B cell (primary cell): Measurements from ENCODE around the gene CWC27. TPM values are rescaled to one million over a fixed set of nuclear protein-coding genes. Genes with fewer than 3 reads are reported as not detected.

Source experiments
- ATAC-seq: fragments of 200-7000 bp; cut with Tn5 transposase; one replicate; pipeline ENCODE4 v1.10.0; 2021; ENCODE audit warnings: low read depth, mild to moderate bottlenecking, moderate number of reproducible peaks, moderate library complexity
- CTCF ChIA-PET: fragments of 350-600 bp; sonication (Branson Sonifier 250); formaldehyde crosslinking; loops from one replicate; lab custom pipeline; 2021; ENCODE audit warnings: antibody characterized with exemption, inconsistent platforms; lab: Charles Lee
- POLR2A ChIA-PET: fragments of 350-600 bp; sonication (Branson Sonifier 250); formaldehyde crosslinking; loops from one replicate; lab custom pipeline; 2021; ENCODE audit warnings: antibody characterized with exemption; lab: Charles Lee
- DNase-seq: peaks from one replicate; pipeline ENCODE4 v3.0.0; 2013
- H2AFZ ChIP-seq: 2 replicates; pipeline ENCODE4 v1.6.1; 2012; ENCODE audit warnings: mild to moderate bottlenecking, low read depth, low read length; ENCODE audit not compliant: insufficient read depth, poor library complexity, severe bottlenecking
- H3K27ac ChIP-seq, 2 donors: 1 replicate in 1 of 2; 2 replicates in 1 of 2; pipeline ENCODE4 v1.5.1; 2012 to 2013; ENCODE audit warnings: low read length in 2 of 2, mild to moderate bottlenecking in 2 of 2, moderate library complexity in 1 of 2
- H3K27me3 ChIP-seq, 4 experiments: fragments of 200-600 bp in 1 of 4; sonication (generic) in 1 of 4; replicated peaks in 1 of 4; 1 replicate in 2 of 4; 2 replicates in 2 of 4; pipeline versions ENCODE4 v1.6.1 to v1.7.0; 2013 to 2016; ENCODE audit warnings: low read length in 3 of 4, mild to moderate bottlenecking in 2 of 4, mixed read lengths in 1 of 4, moderate library complexity in 1 of 4; ENCODE audit not compliant: insufficient read depth in 4 of 4, control insufficient read depth in 3 of 4; ENCODE audit errors: control extremely low read depth in 1 of 4
- H3K36me3 ChIP-seq, 2 experiments: replicated peaks in 1 of 2; 1 replicate in 1 of 2; 2 replicates in 1 of 2; pipeline versions ENCODE4 v1.6.1 to v1.7.1; 2013; ENCODE audit warnings: low read length in 1 of 2; ENCODE audit not compliant: insufficient read depth in 2 of 2, control insufficient read depth in 1 of 2; ENCODE audit errors: control extremely low read depth in 1 of 2, extremely low read depth in 1 of 2
- H3K4me1 ChIP-seq, 2 donors: fragments of 200-600 bp in 1 of 2; sonication (generic) in 1 of 2; 1 replicate in 1 of 2; 2 replicates in 1 of 2; pipeline versions ENCODE4 v1.5.1 to v1.6.1; 2013 to 2017; ENCODE audit warnings: low read length in 2 of 2; ENCODE audit not compliant: control insufficient read depth in 2 of 2, insufficient read depth in 2 of 2
- H3K4me2 ChIP-seq: replicated peaks from 2 replicates; pipeline ENCODE3; 2012; ENCODE audit warnings: mild to moderate bottlenecking, low read depth, low read length; ENCODE audit not compliant: poor library complexity, severe bottlenecking
- H3K4me3 ChIP-seq, 5 experiments: fragments of 200-600 bp in 1 of 5; sonication (generic) in 1 of 5; 1 replicate in 3 of 5; 2 replicates in 2 of 5; pipeline versions ENCODE4 v1.5.1 to v1.7.0; 2011 to 2016; ENCODE audit warnings: low read length in 4 of 5, mild to moderate bottlenecking in 4 of 5, low read depth in 2 of 5, control low read depth in 1 of 5, moderate library complexity in 1 of 5; ENCODE audit not compliant: insufficient read depth in 1 of 5; ENCODE audit errors: control extremely low read depth in 1 of 5, extremely low read depth in 1 of 5
- H3K79me2 ChIP-seq: fragments of 200-600 bp; sonication (generic); one replicate; pipeline ENCODE4 v1.6.0; 2016; ENCODE audit warnings: low read length; ENCODE audit not compliant: control insufficient read depth, insufficient read depth
- H3K9ac ChIP-seq: fragments of 200-600 bp; sonication (generic); 2 replicates; pipeline ENCODE4 v1.6.1; 2017; ENCODE audit warnings: mild to moderate bottlenecking, low read length, moderate library complexity
- H3K9me3 ChIP-seq, 3 donors: one replicate each; pipeline versions ENCODE4 v1.6.1 to v1.7.1; 2013; ENCODE audit warnings: low read length in 2 of 3; ENCODE audit not compliant: control insufficient read depth in 2 of 3, insufficient read depth in 1 of 3; ENCODE audit errors: control extremely low read depth in 1 of 3
- H4K20me1 ChIP-seq: 2 replicates; pipeline ENCODE4 v1.6.0; 2012; ENCODE audit warnings: mild to moderate bottlenecking, low read length; ENCODE audit not compliant: insufficient read depth, control insufficient read depth, poor library complexity, severe bottlenecking
- H3K27ac Mint-ChIP-seq: one replicate; pipeline ENCODE4 v1.8.0; 2021; ENCODE audit warnings: mixed read lengths
- H3K27me3 Mint-ChIP-seq: one replicate; pipeline ENCODE4 v1.8.0; 2021; ENCODE audit warnings: mixed read lengths
- H3K4me1 Mint-ChIP-seq: one replicate; pipeline ENCODE4 v1.8.0; 2021; ENCODE audit warnings: mixed read lengths
- H3K4me3 Mint-ChIP-seq: one replicate; pipeline ENCODE4 v1.8.0; 2021; ENCODE audit warnings: mixed read lengths
- H3K9me3 Mint-ChIP-seq: one replicate; pipeline ENCODE4 v1.8.0; 2022; ENCODE audit warnings: mixed read lengths; ENCODE audit not compliant: insufficient read depth
- EZH2 ChIP-seq: IDR thresholded peaks from 2 replicates; pipeline ENCODE4 v1.6.1; 2012; ENCODE audit warnings: borderline replicate concordance, low read depth, mild to moderate bottlenecking, moderate library complexity, low read length; ENCODE audit not compliant: insufficient read depth, poor library complexity, severe bottlenecking
- WGBS: methylation state at CpG from one replicate; pipeline ENCODE4 v1.1.5; 2013; ENCODE audit warnings: missing lambda C conversion rate; ENCODE audit not compliant: insufficient coverage; 5-methylcytosine and 5-hydroxymethylcytosine counted together
- intact Hi-C: fragments of 100-400 bp; cut with micrococcal nuclease; formaldehyde crosslinking; loops from one replicate; pipeline ENCODE4 v1.10.0; 2022
- polyA plus RNA-seq: library from polyadenylated mRNA; depleted of rRNA; stranded (reverse); fragments of >200 nt; gene quantifications from 2 replicates; pipeline ENCODE4 v1.2.3, GENCODE V29; 2012
- total RNA-seq, 2 donors: library from RNA; stranded (reverse); fragments of 120-200 nt in 1 of 2; gene quantifications; 1 replicate in 1 of 2; 2 replicates in 1 of 2; pipeline versions ENCODE4 v1.2.3 to v1.2.4, GENCODE V29; 2013 to 2022
- TF ChIP-seq, protein P1 (sequence below): fragments of 200-600 bp; IDR thresholded peaks from one replicate; pipeline ENCODE4 v1.8.0; 2022; ENCODE audit warnings: antibody characterized with exemption, mild to moderate bottlenecking

Gene CWC27
- total and polyA plus RNA-seq, 2 donors (not counting 1 experiment from before 2014, with no cell fraction given): 6.6 to 30.5 TPM

DNA sequence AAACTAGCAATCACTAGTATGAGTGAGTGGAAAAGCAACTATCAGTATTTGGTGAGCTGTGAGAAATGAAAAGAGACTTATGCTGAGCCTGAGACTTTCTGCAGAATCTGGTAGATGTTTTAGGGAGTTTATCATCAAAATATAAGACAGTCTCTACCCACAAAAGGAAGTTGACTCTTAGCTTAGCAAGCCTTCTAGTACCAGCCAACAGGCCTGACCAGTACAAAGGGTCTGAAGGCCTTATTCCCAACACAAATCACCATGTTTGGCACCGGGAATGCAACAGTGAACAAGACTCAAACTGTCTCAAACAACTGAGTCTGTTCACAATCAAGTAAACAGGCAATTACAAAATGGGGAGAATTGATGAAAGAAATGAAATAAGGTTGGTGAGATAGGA is 244.4 kb downstream of the CWC27 start:
- H3K36me3 ChIP-seq: no peaks in the 10 kb centered on the region
- H3K4me2 ChIP-seq: no peak overlapping the region
- Mint-ChIP-seq H3K4me3 (no peak overlapping the region), H3K27me3 (no peaks in the 10 kb centered on the region), H3K27ac (no peak overlapping the region), H3K4me1 (no peaks in the 10 kb centered on the region), H3K9me3 (no peaks in the 10 kb centered on the region)
- no peaks in the 10 kb centered on the region for H3K9me3 ChIP-seq
- no peak overlapping the region for H3K9ac ChIP-seq
- TF ChIP-seq, protein P1, sequence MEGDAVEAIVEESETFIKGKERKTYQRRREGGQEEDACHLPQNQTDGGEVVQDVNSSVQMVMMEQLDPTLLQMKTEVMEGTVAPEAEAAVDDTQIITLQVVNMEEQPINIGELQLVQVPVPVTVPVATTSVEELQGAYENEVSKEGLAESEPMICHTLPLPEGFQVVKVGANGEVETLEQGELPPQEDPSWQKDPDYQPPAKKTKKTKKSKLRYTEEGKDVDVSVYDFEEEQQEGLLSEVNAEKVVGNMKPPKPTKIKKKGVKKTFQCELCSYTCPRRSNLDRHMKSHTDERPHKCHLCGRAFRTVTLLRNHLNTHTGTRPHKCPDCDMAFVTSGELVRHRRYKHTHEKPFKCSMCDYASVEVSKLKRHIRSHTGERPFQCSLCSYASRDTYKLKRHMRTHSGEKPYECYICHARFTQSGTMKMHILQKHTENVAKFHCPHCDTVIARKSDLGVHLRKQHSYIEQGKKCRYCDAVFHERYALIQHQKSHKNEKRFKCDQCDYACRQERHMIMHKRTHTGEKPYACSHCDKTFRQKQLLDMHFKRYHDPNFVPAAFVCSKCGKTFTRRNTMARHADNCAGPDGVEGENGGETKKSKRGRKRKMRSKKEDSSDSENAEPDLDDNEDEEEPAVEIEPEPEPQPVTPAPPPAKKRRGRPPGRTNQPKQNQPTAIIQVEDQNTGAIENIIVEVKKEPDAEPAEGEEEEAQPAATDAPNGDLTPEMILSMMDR: no peak
- TF ChIP-seq EZH2: no peak
- no peak for DNase-seq
- no peak for ATAC-seq
- H3K27me3 ChIP-seq: no peaks in the 10 kb centered on the region
- H3K79me2 ChIP-seq: no peaks in the 10 kb centered on the region
- no peaks in the 10 kb centered on the region for H3K4me1 ChIP-seq
- no peak overlapping the region for H3K27ac ChIP-seq
- no peak overlapping the region for H2AFZ ChIP-seq
- POLR2A ChIA-PET: no interaction called here
- CTCF ChIA-PET: interaction anchor here (1.7 kb wide), 1 partner anchor 470 kb away, joined by 4 read pairs; no protein-coding TSS in a partner anchor
- WGBS: no CpG with 5 or more reads among the region's 1 CpG
- no peaks in the 10 kb centered on the region for H4K20me1 ChIP-seq
- intact Hi-C loops: no loop called here
- H3K4me3 ChIP-seq: no peak overlapping the region

DNA sequence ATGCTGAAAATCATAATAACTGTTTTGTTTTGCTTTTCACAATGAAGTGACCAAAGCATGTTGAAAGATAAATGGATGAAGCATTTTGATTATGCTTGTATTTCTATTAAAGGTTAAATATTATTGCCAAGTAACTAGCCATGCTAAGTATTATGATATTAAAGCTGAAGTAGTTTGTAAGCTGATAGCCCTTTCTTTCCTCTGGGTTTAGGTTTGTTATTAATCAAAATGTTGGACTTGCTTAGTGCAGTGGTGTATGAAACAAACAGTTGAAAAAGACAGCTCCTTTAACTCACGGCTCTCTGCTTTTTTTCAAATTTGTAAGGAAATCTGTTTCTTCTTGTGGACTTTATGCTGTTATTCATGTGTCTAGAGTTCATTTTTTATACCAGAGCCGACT is 246.0 kb downstream of the CWC27 start:
- Histone ChIP-seq H3K27ac (no peak overlapping the region), H3K9ac (no peak overlapping the region), H2AFZ (no peak overlapping the region), H3K79me2 (no peaks in the 10 kb centered on the region), H3K9me3 (no peaks in the 10 kb centered on the region), H3K36me3 (no peaks in the 10 kb centered on the region), H3K27me3 (no peaks in the 10 kb centered on the region), H3K4me2 (no peak overlapping the region), H3K4me1 (no peaks in the 10 kb centered on the region), H3K4me3 (no peak overlapping the region), H4K20me1 (no peaks in the 10 kb centered on the region)
- H3K27me3 Mint-ChIP-seq: no peaks in the 10 kb centered on the region
- CTCF ChIA-PET: interaction anchor here (1.7 kb wide), 1 partner anchor 469 kb away, joined by 4 read pairs; no protein-coding TSS in a partner anchor
- H3K4me3 Mint-ChIP-seq: no peak overlapping the region
- ATAC-seq (no peak), DNase-seq (no peak)
- TF ChIP-seq EZH2: no peak
- TF ChIP-seq, protein P1: no peak
- POLR2A ChIA-PET: no interaction called here
- H3K27ac Mint-ChIP-seq: no peak overlapping the region
- intact Hi-C loops: no loop called here
- H3K4me1 Mint-ChIP-seq: no peaks in the 10 kb centered on the region
- no CpG with 5 or more reads among the region's 2 CpGs for WGBS
- no peaks in the 10 kb centered on the region for H3K9me3 Mint-ChIP-seq
